Ectodermal cell (in vitro differentiated cells): ENCODE results near the gene CFAP161.
"Not testable (repeated sequence)": the region's sequence is repeated elsewhere in the genome, so short reads cannot be mapped to it uniquely, and the experiment has no call there.

Experiments
- H3K27ac ChIP-seq: 2 replicates; pipeline ENCODE4 v1.7.0; 2013; ENCODE audit warnings: mild to moderate bottlenecking, low read depth, low read length; ENCODE audit not compliant: insufficient read depth, poor library complexity, severe bottlenecking
- H3K27me3 ChIP-seq: 2 replicates; pipeline ENCODE4 v1.7.0; 2013; ENCODE audit warnings: mild to moderate bottlenecking, low read length; ENCODE audit not compliant: insufficient read depth, control insufficient read depth, poor library complexity, severe bottlenecking
- H3K36me3 ChIP-seq: one replicate; pipeline ENCODE4 v1.7.0; 2013; ENCODE audit warnings: low read length; ENCODE audit not compliant: control insufficient read depth, insufficient read depth
- H3K4me1 ChIP-seq: one replicate; pipeline ENCODE4 v1.7.0; 2013; ENCODE audit warnings: low read length; ENCODE audit not compliant: control insufficient read depth, insufficient read depth
- H3K4me3 ChIP-seq: 2 replicates; pipeline ENCODE4 v1.7.0; 2013; ENCODE audit warnings: low read depth, low read length, control low read depth; ENCODE audit not compliant: insufficient read depth
- H3K9me3 ChIP-seq: 2 replicates; pipeline ENCODE4 v1.7.0; 2013; ENCODE audit warnings: mild to moderate bottlenecking, low read length, moderate library complexity; ENCODE audit not compliant: control insufficient read depth
- WGBS, 2 experiments: methylation state at CpG; one replicate each; pipeline ENCODE4 v1.1.7; 2013; ENCODE audit warnings: missing lambda C conversion rate in 2 of 2; 5-methylcytosine and 5-hydroxymethylcytosine counted together

CFAP161 gene

GRCh38 chr15:81156324-81156723, 22.3 kb downstream of the CFAP161 start:
- Histone ChIP-seq H3K27me3 (no peaks in the 10 kb centered on the region), H3K27ac (no peak overlapping the region), H3K36me3 (no peaks in the 10 kb centered on the region), H3K4me1 (no peaks in the 10 kb centered on the region), H3K4me3 (no peak overlapping the region), H3K9me3 (no peaks in the 10 kb centered on the region)
- WGBS, 2 experiments = 93 to 97% methylated on average over 3 of the region's 3 CpGs

GRCh38 chr15:81157195-81157938, 23.3 kb downstream of the CFAP161 start:
- Histone ChIP-seq H3K36me3 (no peaks in the 10 kb centered on the region), H3K27me3 (no peaks in the 10 kb centered on the region), H3K9me3 (no peaks in the 10 kb centered on the region), H3K4me1 (no peaks in the 10 kb centered on the region), H3K27ac (no peak overlapping the region), H3K4me3 (no peak overlapping the region)
- WGBS, 2 experiments = 80 to 86% methylated on average over 4 to 5 of the region's 5 CpGs

GRCh38 chr15:81157939-81158223, 23.8 kb downstream of the CFAP161 start:
- H3K27ac ChIP-seq = no peak overlapping the region

GRCh38 chr15:81158561-81158960, 24.5 kb downstream of the CFAP161 start:
- WGBS, 2 experiments = 93 to 97% methylated on average over 37 of the region's 37 CpGs
- H3K4me1 ChIP-seq, H3K9me3 ChIP-seq, H3K36me3 ChIP-seq, H3K27me3 ChIP-seq, H3K4me3 ChIP-seq, H3K27ac ChIP-seq: not testable (repeated sequence)

More at GRCh38 chr15:81157939-81158223, 23.8 kb downstream of the CFAP161 start:
- Histone ChIP-seq H3K4me1 (no peaks in the 10 kb centered on the region), H3K27me3 (no peaks in the 10 kb centered on the region), H3K4me3 (no peak overlapping the region), H3K9me3 (no peaks in the 10 kb centered on the region), H3K36me3 (no peaks in the 10 kb centered on the region)
- WGBS, 2 experiments = 89% methylated on average over 2 of the region's 2 CpGs

- H3K27me3 ChIP-seq = no peaks in the 10 kb centered on the region
- no peaks in the 10 kb centered on the region for H3K4me1 ChIP-seq
- H3K4me3 ChIP-seq = no peak overlapping the region
- no peaks in the 10 kb centered on the region for H3K9me3 ChIP-seq
- H3K27ac ChIP-seq = no peak overlapping the region
- no peaks in the 10 kb centered on the region for H3K36me3 ChIP-seq
- WGBS, 2 experiments = 94% methylated on average over 11 of the region's 11 CpGs
These were observed 26.5 kb downstream of the CFAP161 start for GRCh38 chr15:81160312-81161159.

- no peaks in the 10 kb centered on the region for H3K9me3 ChIP-seq
- no peaks in the 10 kb centered on the region for H3K27me3 ChIP-seq
- 68 to 82% methylated on average over 4 of the region's 4 CpGs for WGBS, 2 experiments
- H3K27ac ChIP-seq = no peak overlapping the region
- no peaks in the 10 kb centered on the region for H3K36me3 ChIP-seq
- no peak overlapping the region for H3K4me3 ChIP-seq
- H3K4me1 ChIP-seq = no peaks in the 10 kb centered on the region
These were observed 27.1 kb downstream of the CFAP161 start for GRCh38 chr15:81161160-81161673.

- no peak overlapping the region for H3K27ac ChIP-seq
- H3K36me3 ChIP-seq = no peaks in the 10 kb centered on the region
- H3K9me3 ChIP-seq = no peaks in the 10 kb centered on the region
- WGBS, 2 experiments = 94 to 95% methylated on average over 7 of the region's 7 CpGs
- H3K27me3 ChIP-seq = no peaks in the 10 kb centered on the region
- H3K4me1 ChIP-seq = no peaks in the 10 kb centered on the region
- no peak overlapping the region for H3K4me3 ChIP-seq
These were observed 27.8 kb downstream of the CFAP161 start for GRCh38 chr15:81161851-81162250.

- H3K4me3 ChIP-seq = no peak overlapping the region
- no peaks in the 10 kb centered on the region for H3K36me3 ChIP-seq
- no peaks in the 10 kb centered on the region for H3K4me1 ChIP-seq
- H3K27ac ChIP-seq = no peak overlapping the region
- no peaks in the 10 kb centered on the region for H3K27me3 ChIP-seq
- H3K9me3 ChIP-seq = no peaks in the 10 kb centered on the region
- 86 to 90% methylated on average over 3 of the region's 3 CpGs for WGBS, 2 experiments
These were observed 30.1 kb downstream of the CFAP161 start for GRCh38 chr15:81163961-81164800.

GRCh38 chr15:81165535-81165934, 31.5 kb downstream of the CFAP161 start:
- 97 to 100% methylated on average over 1 to 3 of the region's 3 CpGs for WGBS, 2 experiments
- Histone ChIP-seq H3K4me3 (no peak overlapping the region), H3K36me3 (no peaks in the 10 kb centered on the region), H3K27ac (no peak overlapping the region), H3K27me3 (no peaks in the 10 kb centered on the region), H3K4me1 (no peaks in the 10 kb centered on the region), H3K9me3 (no peaks in the 10 kb centered on the region)
